A549 treated with CpdA at 1 μM for 4 hours (cell line): Measurements from ENCODE around the gene TNFRSF19. TPM values are rescaled to one million over a fixed set of nuclear protein-coding genes. Genes with fewer than 3 reads are reported as not detected.

Source experiments
- total RNA-seq: library from RNA; stranded (reverse); fragments of 200-300 nt; extraction: Qiagen RNA extraction; gene quantifications from 5 replicates; pipeline ENCODE4 v1.2.3, GENCODE V29; 2022; ENCODE audit warnings: low read depth

The TNFRSF19 gene, protein sequence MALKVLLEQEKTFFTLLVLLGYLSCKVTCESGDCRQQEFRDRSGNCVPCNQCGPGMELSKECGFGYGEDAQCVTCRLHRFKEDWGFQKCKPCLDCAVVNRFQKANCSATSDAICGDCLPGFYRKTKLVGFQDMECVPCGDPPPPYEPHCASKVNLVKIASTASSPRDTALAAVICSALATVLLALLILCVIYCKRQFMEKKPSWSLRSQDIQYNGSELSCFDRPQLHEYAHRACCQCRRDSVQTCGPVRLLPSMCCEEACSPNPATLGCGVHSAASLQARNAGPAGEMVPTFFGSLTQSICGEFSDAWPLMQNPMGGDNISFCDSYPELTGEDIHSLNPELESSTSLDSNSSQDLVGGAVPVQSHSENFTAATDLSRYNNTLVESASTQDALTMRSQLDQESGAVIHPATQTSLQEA
- total RNA-seq: 2.3 to 3.8 TPM (median 2.9 TPM) in 5 replicates

GRCh38 chr13:23570099-23570920 lies at the start of gene TNFRSF19:
Gene TNFRSF19 (plus strand): TSS chr13:23570412. CDS start chr13:23590184, 19,772 bp downstream.

Other genes starting within 250 kb of the TNFRSF19 start
- 11.3 to 12.7 TPM (median 11.7 TPM) in 5 replicates for gene SACS, start 136.7 kb upstream of the TNFRSF19 start, total RNA-seq